Non-pigmented ciliary epithelial cell (primary cell): ENCODE measurements around the gene SSH2.
"Not testable (repeated sequence)": the region's sequence is repeated elsewhere in the genome, so short reads cannot be mapped to it uniquely, and the experiment has no call there.

Experiments used
- DNase-seq: peaks from one replicate; pipeline ENCODE4 v3.0.0-alpha.2; 2010; ENCODE audit warnings: low read depth

Gene SSH2

DNA sequence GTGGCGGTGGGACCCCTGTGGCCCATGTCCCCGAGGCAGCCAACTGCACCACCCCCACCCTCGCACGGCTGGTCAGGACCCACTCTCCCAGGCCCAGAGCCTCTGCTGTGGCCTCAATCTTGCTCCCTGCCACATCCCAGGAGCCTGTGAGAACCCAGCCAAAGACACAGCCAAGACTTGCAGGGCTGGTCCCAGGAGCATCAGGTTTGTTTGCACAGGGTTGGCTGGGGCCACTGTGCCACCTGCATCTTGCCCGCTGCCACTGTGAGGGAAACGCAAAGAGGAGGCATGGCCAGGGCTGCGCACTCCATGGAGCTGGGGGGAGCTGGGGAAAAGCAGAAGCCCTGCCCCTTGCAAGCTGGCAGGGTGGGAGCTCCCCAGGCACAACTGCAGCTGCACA is 92.5 kb downstream of the SSH2 start:
- DNase-seq, result no peak

DNA sequence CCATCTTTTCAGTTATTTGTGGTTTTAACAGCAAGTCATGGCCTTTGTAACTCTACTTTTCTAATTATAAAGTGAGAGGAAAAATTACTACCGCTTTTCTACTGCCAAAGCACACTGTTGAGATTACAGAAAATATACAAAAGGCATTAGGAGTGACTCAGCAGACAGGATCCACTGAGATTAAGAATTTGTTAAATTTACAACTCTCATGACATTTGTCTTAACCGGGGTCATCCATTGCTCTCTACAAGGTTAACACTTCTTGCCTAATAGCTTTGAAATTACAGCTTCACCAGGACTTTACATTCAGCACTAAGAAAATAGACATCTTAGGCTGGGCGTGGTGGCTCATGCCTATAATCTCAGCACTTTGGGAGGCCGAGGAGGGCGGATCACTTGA is 93.4 kb downstream of the SSH2 start:
- DNase-seq, result no peak

DNA sequence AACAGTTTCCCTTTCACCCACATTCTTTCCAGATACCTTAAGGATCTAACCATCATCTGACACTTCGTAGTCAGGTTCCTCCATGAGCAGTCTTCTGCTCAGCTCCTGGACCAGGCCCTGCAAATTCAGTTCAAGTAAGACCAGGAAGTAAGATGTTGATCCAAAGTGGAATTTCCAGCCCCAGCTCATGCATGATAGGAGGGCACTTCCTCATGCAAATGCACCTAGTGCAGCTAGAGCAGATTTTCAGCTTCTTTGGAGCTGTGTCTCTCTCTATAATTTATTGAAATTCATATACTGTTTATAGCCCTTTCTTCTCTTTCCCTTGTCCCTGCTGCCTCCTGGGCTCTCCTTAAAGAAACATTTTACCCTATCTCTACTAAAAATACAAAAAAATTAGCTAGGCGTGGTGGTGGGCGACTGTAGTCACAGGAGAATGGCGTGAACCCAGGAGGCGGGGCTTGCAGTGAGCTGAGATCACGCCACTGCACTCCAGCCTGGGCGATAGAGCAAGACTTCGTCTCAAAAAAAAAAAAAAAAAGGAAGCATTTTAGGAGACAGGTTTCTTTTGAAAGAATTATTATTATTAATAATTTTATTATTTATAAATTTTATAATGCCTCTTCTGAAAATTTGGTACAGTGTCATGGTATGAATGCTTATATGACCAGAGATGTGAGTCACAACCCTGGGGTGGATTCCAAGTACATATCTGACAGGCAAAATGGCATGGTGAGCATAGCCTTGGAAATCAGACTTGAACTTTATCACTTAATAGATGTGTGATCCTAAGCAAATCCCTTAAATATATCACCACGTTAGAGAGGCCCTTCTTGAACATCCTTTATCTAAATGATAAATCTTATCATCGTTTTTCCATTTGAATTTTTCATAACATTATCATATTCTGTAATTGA is 94.3 kb downstream of the SSH2 start:
- no peak for DNase-seq

DNA sequence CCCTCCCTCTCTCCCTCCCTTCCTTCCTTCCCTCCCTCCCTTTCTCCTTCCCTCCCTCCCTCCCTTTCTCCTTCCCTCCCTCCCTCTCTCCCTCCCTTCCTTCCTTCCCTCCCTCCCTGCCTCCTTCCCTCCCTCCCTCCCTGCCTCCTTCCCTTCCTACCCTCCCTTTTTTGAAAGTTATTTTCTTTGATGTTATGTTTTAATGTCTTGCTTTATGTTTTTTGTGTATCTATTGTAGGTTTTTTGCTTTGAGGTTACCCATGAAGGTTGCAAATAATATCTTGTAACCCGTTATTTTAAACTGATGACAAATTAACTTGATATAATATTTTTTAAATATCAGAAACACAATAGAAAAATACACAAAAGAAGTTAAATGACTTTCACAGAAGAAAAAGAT is 96.2 kb downstream of the SSH2 start:
- no peak for DNase-seq

DNA sequence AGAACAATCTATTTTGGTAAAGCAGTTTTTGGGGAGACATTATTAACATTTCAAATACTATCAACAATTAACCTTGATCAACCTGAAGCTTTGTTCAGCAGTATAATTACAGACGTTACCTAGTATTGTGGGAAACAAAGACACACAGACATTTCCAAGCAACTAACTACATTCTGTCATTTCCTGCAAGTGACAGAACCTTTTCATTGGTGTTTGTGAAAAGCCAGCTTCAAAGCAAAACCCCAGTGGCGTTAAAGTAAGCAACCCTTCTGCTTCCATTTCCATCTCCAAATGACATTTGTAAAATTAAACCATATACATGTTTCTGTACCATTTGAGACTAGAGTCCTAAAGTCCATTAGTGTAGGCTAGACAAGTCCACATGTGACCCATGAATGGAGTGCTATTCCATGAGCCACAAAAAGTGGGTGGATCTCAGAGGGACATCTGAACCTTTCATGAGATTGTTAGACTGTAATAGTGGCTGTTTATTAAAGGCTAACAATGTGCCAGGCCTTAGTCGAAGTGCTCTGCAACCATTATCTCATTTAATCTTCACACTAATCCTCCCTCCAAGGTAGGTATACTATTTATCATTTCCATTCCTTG is 101.2 kb downstream of the SSH2 start:
- DNase-seq, result no peak

DNA sequence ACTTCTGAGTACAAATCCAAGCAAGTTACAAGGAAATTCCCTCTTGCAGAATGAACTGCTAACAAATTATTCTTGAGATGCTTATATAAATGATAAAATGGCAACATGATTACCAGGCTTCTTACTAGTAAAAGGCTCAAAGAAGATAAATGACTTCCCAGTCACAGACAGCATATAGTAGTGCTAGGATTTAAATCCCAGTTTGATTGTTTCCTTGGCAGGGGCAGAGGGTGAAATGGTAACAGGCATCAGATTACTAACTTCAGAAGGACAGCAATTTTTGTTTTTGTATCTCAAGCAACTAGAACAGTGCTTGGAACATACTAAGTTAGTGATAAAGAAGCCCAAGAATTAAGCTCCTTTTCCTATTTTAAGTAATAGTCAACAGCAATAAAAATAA is 102.8 kb downstream of the SSH2 start:
- no peak for DNase-seq

DNA sequence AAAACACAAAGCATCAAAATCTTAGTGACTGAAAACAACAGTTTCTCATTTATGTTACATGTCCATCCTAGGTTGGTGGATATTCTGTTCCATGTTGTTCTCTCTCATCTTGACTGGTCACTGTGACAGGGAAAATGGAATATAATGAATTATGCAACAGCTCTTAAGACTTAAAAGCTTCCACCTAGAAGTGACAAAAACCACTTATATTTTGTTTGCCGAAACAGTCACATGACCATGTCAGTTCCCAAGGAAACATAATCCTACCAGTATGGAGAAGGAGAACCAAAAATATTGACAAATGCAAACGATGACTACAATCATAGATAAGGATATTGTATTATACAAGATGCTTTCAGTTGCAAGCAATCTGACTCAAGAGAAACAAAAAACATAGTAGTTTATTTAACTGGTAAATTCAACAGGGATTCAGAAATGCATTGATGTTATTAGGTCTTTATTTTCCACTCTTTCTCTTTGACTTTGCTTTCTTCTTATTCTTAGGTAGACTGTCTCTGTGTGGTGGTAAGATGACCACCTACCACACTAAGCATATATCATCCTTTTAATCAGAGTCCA is 103.8 kb downstream of the SSH2 start:
- DNase-seq, result no peak

DNA sequence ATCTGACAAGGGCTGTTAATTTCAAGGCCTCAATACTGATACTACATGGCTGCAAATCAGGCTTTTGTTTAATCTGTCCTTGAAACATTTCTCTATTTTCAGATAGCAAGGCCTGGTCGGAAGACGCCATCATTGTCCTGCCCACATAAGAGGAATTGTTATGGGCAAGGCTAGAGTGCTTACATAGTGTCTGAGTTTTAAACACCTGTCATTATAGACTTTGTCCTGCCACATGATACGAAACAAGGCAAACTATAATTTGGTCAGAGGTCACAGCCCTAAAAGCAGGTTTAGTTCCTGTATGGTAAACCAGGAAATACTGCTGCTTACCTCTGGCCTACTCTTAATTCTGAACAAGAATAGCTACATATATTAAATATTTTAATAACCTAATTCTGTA is 104.4 kb downstream of the SSH2 start:
- no peak for DNase-seq

DNA sequence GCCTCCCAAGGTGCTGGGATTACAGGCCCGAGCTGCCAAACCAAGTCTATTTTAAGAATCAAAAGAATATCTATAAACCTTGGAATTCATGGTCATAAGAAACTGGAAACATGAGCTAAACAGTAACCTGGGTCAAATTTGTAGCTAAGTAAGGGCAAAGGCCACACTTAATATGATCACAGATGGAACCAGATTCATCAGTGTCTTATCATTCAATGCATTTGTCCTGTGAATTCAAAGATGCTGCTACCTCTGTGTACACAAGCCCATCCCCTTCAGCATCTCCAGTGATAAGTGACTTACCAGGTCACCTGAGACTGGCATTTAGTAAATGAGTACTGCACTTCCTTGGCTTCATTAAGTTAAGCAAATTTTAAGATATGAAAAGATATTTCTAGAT is 108.1 kb downstream of the SSH2 start:
- no peak for DNase-seq

DNA sequence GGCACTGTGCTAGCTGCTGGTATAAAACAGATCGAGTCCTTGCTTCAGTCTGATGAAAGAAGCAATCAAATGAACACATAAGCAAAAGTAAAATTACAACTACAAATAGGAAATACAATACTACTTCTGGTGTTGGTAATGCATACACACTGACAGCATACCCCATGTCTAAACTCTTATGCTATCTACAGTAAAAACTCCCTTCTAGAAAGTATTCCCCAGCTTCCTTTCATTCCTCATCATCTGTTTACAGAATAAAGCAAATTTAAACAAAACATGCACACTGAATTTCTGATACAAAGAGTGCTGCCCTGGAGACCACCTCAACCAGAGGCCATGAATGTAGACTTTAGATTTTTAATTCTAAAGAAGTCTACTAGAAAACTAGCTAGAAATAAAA is 109.6 kb downstream of the SSH2 start:
- DNase-seq, result no peak

DNA sequence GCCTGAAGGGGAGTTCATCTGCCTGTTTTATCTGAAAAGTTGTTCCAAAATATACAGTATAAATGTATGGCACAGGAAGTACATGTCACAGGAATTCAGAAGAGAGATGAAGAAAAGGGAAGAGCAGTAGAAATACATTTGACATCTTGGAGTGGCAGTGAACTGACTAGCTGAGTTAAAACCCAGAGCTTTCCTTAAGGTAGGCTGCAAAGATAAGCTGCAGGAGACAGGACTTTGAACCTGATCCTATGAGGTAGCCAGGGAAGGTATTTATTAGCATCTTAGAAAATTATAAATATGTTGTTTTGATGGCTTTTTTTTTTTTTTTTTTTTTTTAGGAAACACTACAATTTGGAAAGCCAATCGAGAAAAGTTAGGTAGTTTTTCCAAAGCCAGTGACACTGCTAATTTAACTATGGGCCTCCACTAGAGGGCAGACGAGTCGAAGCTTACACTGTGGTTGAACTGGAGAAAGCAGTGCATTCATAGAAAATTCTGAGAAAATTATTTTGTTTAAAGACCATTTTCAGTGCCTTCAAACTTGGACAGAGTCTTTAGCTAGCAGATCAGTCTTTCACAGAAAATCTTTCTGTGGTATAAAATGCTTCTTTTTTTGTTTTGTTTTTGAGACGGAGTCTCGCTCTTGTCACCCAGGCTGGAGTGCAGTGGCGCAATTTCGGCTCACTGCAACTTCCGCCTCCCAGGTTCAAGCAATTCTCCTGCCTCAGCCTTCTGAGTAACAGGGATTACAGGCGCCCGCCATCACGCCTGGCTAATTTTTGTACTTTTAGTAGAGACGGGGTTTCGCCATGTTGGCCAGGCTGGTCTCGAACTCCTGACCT is 122.3 kb downstream of the SSH2 start:
- peak; percentile 23 for DNase-seq

DNA sequence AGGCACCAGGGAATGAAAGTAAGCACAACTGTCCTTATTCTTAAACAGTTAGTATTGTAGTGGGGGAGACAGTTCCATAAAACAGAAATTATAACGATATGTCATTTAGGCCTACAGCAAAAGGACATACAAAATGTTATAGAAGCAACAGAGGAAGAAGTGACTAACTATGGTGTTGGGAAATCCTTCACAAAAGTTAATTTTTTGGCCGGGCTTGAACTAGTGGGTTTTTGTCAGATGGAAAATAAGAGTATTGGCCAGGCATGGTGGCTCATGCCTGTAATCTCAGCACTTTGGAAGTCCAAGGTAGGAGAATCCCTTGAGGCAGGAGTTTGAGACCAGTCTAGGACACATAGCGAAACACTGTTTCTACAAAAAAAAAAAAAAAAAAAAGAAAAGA is 127.8 kb downstream of the SSH2 start:
- DNase-seq, result no peak

DNA sequence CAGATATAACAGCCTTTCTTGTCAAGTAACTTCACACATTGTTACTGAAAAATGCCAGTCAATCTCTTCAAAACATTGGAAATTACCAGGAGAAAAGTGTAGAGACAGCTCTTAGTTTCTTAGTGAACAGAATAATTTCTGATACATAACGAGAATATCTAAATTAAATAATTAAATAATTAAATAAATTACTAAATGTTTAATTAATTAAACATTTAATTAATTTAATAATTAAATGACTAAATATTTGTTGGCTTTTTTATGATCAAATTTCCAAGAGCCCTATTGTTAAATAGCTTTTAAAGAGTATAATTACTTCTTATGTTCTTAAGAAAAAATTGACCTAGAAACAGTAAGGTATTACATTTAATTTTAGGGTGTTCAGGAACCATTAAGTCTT is 129.6 kb downstream of the SSH2 start:
- DNase-seq, result no peak

DNA sequence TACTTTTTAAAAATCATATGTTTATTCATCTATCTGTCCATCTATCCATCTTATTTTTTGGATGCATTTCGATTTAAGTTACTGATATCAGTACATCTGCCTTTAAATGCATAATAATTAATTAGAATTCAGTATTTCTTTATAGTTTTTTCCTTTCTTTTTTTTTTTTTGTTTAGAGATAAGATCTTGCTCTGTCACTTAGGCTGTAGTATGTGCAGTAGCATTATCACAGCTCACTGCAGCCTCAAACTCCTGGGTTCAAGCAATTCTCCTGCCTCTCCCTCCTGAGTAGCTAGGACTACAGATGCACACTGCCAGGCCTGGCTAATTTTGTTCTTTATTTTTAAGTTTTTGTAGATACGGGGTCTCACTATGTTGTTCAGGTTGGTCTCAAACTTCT is 133.4 kb downstream of the SSH2 start:
- DNase-seq, result no peak

DNA sequence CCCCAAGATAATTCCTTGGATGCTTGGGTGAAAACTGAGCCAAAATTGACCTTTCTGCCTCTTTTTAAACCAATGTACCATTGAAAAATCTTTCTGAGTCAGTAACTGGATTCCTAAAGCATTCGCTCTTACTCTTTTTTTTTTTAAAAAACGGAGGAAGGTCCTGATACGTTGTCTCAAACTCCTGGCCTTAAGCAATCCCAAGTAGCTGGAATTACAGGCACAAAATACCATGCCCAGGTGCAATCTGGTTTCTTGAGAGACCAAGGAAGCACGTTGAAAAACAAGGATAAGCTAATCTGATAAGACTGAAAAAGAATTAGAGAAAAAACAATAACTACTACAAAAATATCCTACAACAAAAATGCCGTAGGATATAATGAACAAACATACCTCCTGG is 136.5 kb downstream of the SSH2 start:
- DNase-seq, result no peak

DNA sequence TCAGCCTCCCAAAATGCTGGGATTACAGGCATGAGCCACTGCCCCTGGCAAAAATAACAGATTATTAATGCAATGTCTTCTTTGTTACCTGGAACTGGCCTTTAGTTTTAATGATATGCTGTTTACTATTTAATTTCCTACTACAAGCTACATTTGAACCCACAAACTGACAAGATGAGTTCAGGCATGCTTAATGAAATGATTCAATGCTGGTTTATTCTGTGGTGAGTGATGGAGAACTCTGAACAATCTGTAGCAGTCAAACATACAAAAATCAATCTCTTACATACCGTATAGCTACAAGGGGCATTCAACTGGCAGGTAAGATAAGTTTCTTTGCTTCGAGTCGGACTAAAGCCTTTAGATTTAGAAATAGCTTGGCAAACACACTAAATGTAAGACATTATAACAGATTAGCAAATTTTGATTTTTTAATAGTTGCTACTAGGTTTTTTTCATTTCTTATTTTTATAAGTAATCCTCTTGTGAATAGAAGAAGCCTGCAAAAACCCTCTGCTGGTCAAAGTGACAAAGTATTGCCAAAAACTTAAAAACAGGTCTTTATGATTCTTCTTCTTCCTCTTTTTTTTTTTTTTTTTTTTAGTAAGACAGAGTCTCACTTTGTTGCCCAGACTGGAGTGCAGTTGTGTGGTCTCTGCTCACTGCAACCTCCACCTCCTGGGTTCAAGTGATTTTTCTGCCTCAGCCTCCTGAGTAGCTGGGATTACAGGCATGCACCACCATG is 138.5 kb downstream of the SSH2 start:
- DNase-seq, result no peak

DNA sequence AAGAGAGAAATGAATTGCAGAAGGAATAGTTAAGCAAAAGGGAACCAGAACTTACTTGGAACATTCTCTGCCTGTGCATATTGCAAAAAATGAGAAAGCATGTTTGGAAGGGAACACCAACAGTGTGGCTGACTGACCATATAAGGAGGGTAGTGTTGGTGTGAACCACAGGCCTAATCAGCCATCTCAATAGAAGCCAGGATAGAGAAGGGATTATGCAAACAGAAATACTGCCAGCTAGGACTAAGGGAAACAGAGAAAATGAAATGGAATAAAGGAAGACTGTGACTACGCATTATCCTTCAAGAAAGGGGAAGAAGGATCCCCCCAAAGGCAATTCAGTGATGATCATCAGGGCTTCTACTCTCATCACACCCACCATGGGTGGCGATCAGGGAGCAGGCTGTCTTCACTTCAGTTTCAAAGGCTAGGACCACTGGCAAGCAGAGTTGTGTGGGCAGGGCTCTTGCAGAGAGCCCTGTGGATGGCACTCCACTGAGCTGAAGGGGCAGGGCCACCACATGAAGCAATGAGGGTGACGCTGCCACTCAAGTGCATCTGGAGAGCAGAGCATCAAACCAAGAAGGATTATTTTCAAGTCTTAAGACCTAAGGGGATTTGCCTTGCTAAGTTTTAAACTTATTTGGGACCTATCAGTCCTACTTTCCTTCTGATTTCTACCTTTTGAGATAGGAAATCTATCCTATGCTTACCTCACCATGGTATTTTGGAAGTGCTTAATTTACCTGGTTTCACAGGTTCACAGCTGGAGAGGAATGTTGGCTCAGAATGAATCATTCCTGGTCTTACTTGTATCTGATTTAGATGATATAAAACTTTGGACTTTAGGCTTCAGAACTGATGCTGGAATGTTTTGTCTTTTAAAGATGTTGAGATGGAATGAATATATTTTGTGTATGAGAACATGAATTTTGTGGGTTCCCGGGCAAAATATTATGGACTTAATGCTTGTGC is 140.5 kb downstream of the SSH2 start:
- DNase-seq, result no peak

DNA sequence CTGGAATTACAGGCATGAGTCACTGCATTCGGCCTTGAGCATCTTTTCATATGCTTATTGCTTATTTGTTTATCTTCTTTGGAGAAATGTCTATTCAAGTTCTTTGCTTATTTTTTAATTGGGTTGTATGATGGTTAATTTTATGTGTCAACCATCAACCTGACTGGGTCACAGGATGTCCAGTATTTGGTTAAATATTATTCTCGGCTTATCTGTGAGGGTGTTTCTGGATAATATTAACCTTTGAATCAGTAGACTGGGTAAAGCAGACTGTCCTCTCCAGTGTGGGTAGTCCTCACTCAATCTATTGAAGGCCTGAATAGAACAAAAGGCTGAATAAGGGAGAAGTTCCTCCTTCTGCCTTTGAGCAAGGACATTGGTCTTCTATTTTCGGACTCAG is 142.0 kb downstream of the SSH2 start:
- DNase-seq, result no peak

DNA sequence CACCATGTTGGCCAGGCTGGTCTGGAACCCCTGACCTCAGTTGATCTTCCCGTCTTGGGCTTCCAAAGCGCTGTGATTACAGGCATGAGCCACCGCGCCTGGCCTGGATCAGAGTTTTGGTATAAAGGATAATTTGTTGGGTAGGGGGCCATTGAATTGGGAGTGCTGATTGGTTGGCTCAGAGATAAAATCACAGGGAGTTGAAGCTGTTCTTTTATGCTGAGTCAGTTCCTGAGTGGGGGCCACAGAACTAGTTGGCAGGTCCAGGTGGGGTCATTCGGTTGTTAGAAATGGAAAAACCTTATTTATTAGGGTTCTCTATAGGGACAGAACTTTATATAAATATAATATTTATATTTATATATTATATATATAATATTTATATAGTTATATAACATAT is 147.1 kb downstream of the SSH2 start:
- no peak for DNase-seq

DNA sequence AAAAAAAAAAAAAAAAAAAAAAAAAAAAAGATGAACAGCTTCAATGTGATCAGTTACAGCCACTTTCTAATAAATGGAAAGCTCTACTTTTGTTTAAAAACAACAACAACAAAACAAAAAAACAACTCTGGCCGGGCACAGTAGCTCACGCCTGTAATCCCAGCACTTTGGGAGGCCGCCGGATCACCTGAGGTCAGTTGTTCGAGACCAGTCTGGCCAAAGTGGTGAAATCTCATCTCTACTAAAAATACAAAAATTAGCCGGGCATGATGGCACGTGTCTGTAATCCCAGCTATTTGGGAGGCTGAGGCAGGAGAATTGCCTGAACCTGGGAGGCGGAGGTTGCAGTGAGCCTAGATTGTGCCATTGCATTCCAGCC is 150.2 kb downstream of the SSH2 start:
- not testable (repeated sequence) for DNase-seq
